LHCN-M2 (cell line): Measurements from ENCODE around the gene OR56A5. TPM values are rescaled to one million over a fixed set of nuclear protein-coding genes. Genes with fewer than 3 reads are reported as not detected.

Source experiments
- DNase-seq: peaks from one replicate; pipeline ENCODE4 v3.0.0-alpha.2; 2012; ENCODE audit warnings: low read depth
- total RNA-seq: library from RNA; depleted of rRNA; stranded (reverse); fragments of >200 nt; gene quantifications from 2 replicates; pipeline ENCODE4 v1.2.3, GENCODE V29; 2014; rRNA removed

The OR56A5 gene
- total RNA-seq, 1 experiment from 2014 or later: not detected

DNA sequence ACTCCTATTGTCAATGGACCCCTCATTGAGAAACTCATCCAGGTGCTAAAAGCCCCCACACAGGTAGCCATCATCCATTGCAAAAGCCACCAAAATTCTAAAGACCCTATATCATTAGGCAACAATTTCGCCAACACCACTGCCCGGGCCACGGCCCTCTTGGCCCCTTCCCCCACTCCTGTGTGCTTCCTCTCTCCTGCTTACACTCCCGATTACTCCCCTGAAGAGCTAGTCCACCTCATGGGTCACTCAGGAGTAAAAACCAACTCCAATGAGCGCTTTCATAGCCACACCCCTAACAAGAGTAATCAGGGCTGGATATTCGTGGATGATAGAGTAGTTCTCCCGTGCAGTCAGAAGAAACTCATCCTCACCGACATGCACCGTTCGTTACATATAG lies 35.2 kb downstream of the OR56A5 start:
- no peak for DNase-seq

DNA sequence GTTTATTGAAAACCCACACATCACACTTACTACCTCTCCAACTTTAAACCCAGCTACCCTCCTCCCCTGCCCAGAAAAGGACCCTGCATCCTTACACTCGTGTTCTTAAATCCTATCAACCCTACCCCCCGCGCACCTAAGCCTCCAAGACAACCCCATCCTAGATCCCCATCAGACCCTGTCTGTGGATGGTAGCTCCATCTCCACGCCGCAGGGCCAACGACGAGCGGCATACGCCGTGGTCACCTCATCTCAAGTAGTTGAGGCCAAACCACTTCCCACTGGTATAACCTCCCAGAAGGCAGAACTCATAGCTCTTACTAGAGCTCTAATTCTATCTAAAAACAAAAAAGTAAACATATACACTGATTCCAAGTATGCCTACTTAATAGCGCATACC lies 35.6 kb downstream of the OR56A5 start:
- DNase-seq: no peak

DNA sequence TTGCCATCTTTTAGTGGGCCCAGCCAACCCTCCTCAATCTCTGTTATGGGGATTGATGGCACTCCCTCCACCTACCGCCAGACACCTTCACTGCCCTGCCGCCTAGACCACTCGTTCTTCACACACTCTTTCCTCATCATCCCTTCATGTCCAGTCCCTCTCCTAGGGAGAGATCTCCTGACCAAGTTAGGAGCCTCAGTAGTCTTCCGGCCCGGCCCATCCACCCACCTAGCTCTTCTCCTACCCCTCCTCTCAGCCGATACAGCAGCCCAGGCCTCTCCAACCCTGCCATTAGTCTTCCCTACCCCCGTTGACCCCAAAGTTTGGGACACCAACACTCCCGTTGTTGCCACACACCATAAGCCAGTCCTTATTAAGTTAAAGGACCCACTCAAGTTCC lies 37.2 kb downstream of the OR56A5 start:
- DNase-seq: no peak

DNA sequence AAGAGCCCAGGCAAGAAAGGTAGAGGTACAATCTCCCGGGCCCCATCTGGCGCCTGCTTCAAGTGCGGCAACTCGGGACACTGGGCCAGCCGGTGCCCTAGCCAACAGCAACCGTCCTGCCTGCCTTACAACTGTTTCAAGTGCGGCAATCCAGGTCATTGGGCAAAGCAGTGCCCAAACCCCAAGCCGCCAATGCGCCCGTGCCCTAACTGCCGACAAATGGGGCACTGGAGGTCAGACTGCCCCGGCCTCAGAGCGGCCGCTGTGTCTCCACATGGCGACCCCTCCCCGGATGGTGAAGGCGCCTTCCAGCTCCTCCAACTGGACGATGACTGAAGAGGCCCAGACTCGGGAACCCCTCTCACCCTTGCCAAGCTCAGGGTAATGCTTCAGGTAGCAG lies 37.7 kb downstream of the OR56A5 start:
- no peak for DNase-seq

DNA sequence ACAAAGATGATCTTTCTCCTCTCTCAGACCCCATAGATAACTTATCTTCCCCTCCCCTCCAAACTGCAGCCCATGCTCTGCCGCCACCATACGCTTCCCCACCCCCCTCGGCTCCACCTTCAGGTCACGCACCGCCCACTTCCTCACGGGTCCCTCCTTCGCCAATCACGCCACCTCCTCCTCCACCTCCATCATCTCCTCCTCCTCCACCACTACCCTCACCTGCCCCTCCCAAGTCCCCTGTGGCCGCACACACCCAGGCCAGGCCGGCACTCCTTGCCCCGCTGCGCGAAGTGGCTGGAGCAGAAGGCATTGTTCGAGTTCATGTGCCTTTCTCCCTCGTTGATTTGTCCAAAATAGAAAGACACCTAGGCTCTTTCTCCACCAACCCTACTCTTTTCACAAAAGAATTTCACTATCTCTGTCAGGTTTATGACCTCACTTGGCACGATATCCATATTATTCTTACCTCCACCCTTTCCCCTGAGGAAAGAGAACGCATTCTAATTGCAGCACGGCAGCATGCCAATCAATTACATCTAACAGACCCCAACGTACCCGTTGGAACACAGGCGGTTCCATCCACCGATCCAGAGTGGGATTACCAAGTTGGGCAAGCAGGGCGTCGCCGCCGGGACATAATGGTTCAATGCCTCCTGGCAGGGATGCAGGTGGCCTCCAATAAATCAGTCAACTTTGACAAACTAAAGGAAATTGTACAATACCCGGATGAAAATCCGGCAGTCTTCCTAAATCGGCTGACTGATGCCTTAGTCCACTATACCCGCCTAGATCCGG lies 38.5 kb downstream of the OR56A5 start:
- DNase-seq: no peak

DNA sequence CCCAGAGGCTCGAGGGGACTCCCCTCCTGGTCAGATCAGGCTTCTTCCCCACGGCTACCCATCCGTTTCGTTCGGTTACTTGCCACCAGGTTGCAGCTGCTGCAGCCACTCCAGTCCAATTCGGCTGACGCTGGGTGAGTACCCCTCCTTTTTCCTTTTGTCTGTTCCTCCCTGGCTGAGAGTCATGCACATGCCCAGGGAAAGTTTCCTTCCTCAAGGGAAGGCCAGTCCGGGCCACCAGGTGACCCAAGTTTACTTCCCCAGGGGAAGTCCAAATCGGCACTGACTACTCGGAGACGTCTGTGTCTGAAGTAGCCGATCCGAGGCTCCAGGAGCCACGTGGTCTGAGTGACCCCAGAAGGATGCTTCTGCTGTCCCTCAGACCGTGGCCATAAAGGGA lies 39.5 kb downstream of the OR56A5 start:
- DNase-seq: no peak

DNA sequence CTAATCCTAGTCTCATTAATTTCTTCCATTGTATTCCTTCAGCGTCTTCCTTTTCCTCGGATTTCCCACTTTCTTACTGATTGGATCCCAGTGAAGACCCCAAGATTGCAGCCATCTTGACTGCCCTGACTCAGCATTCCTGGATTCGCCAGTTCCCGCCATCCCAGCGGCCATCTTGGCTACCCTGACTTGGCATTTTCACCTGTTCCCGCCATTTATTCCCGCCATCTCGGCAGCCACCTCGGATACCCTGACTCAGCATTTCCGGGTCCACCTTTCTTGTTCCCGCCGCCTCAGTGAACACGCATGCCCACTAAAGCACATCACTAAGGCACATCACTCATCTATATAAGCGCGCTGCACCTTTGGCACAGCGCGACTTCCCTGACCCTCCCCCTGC lies 40.0 kb downstream of the OR56A5 start:
- no peak for DNase-seq

DNA sequence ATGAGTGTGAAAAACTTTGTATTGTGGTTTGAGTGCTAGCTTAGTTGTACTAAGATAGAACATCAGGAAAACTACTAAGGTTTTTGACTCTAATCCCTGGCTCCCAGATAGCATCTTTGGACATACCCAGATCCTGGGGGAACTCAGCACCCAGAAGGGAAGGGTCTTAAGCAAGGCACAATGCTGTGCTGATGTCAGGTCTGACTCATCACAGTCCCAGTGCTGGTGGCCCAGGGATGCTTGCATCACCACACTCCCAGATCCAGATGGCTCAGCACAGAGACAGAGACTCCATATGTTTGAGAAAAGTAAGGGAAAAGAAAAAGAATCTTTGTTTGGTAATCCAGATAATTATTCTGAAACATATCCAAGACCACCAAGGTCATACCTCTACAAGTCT lies 44.5 kb downstream of the OR56A5 start:
- no peak for DNase-seq

DNA sequence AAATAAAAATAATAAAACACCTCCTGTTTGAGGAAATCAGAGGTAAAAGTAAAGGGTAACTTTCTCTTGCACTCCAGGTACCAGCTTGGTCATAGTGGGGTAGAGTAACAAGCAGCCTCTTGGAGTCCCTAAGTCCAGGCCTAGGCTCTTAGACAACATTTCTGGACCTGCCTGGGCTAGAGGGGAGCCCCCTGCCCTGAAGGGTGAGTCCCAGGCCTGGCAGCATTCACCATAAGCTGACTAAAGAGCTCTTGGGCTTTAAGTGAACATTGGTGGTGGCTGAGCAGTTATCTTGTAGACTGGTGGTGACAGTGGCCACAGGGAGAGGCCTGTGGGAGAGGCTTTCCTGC lies 44.9 kb downstream of the OR56A5 start:
- DNase-seq: no peak

DNA sequence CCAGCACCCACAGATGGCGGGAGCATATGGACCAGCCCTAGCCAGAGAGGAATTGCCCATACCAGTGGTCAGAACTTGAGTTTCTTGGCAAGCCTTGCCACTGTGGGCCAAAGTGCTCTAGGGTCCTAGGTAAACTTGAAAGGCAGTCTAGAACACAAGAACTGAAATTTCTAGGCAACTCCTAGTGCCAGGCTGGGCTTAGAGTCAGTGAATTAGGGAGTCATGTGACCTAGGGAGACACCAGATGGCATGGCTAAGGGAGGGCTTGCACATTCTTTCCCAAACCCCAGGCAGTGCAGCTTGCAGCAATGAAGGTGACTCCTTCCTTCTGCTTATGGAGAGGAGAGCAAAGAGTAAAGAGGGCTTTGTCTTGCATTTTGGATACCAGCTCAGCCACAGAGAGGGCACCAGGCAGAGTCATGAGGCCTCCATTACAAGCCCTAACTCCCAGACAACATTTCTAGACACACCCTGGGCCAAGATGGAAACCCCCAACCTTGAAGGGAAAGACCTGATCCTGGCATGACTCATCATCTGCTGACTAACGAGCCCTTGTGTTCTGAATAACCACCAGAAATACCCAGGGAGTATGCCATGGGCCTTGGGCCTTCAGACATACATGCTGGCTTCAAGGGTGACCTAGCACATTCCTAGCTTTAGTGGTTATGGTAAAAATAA lies 45.4 kb downstream of the OR56A5 start:
- no peak for DNase-seq

Other genes with a start within 250 kb of the OR56A5 start
- gene OR56B1, start 232.0 kb downstream of the OR56A5 start, total RNA-seq: not detected in 2 replicates
- gene OR52N4, start 214.3 kb downstream of the OR56A5 start, total RNA-seq: not detected in 2 replicates
- not detected in 2 replicates for gene OR52N5, start 185.1 kb downstream of the OR56A5 start, total RNA-seq
- gene OR52N1, start 177.2 kb downstream of the OR56A5 start, total RNA-seq: not detected in 2 replicates
- gene OR52N2, start 159.6 kb downstream of the OR56A5 start, total RNA-seq: not detected in 2 replicates
- gene OR52E6, start 126.6 kb downstream of the OR56A5 start, total RNA-seq: not detected in 2 replicates
- not detected in 2 replicates for gene OR52E8, start 110.8 kb downstream of the OR56A5 start, total RNA-seq
- not detected in 2 replicates for gene OR52E4, start 87.9 kb downstream of the OR56A5 start, total RNA-seq
- gene OR52E5, start 75.3 kb downstream of the OR56A5 start, total RNA-seq: not detected in 2 replicates
- not detected in 2 replicates for gene OR56A3, start 26.2 kb downstream of the OR56A5 start, total RNA-seq
- gene OR52L1, start 18.5 kb upstream of the OR56A5 start, total RNA-seq: not detected in 2 replicates
- not detected in 2 replicates for gene OR56A4, start 38.5 kb upstream of the OR56A5 start, total RNA-seq
- not detected in 2 replicates for gene OR56A1, start 62.3 kb upstream of the OR56A5 start, total RNA-seq
- gene OR56B4, start 139.2 kb upstream of the OR56A5 start, total RNA-seq: not detected in 2 replicates
- gene OR52B2, start 201.8 kb upstream of the OR56A5 start, total RNA-seq: not detected in 2 replicates
- not detected in 2 replicates for gene OR52W1, start 230.7 kb upstream of the OR56A5 start, total RNA-seq
- gene C11orf42, start 237.1 kb upstream of the OR56A5 start, total RNA-seq: not detected in 2 replicates